Ascending aorta (tissue), 2 donors: ENCODE results near the gene LSMEM2. TPM values are rescaled to one million over a fixed set of nuclear protein-coding genes. Genes with fewer than 3 reads are reported as not detected.

Experiments used
- DNase-seq, 2 donors: peaks; one replicate each; pipeline ENCODE4 v3.0.0-alpha.2; 2019; ENCODE audit warnings: low spot score in 2 of 2
- H3K27ac ChIP-seq, 2 donors: fragments of 200-600 bp; sonication (generic); one replicate each; pipeline ENCODE4 v1.5.1; 2016 to 2017; ENCODE audit warnings: mild to moderate bottlenecking in 1 of 2
- H3K27me3 ChIP-seq: fragments of 200-600 bp; sonication (generic); one replicate; pipeline ENCODE4 v1.5.1; 2017
- H3K36me3 ChIP-seq, 2 donors: fragments of 200-600 bp; sonication (generic); one replicate each; pipeline ENCODE4 v1.5.1; 2016
- H3K4me1 ChIP-seq, 2 donors: fragments of 200-600 bp; sonication (generic); one replicate each; pipeline ENCODE4 v1.5.1; 2016 to 2017; ENCODE audit warnings: mild to moderate bottlenecking in 1 of 2
- H3K4me3 ChIP-seq, 2 donors: fragments of 200-600 bp; sonication (generic); one replicate each; pipeline ENCODE4 v1.5.1; 2016 to 2017; ENCODE audit warnings: mild to moderate bottlenecking in 1 of 2
- H3K9me3 ChIP-seq, 2 donors: fragments of 200-600 bp; sonication (generic); one replicate each; pipeline ENCODE4 v1.5.1; 2016
- CTCF ChIP-seq, 3 experiments: fragments of 200-600 bp in 2 of 3; fragments of 450-650 bp in 1 of 3; sonication (generic) in 2 of 3; IDR thresholded peaks; one replicate each; pipeline ENCODE4 v1.5.1; 2016 to 2019; ENCODE audit warnings: antibody characterized with exemption in 3 of 3, mild to moderate bottlenecking in 1 of 3, moderate library complexity in 1 of 3
- intact Hi-C: fragments of 100-400 bp; cut with DNase I; formaldehyde crosslinking; loops from one replicate; pipeline ENCODE4 v1.15.1; 2023
- total RNA-seq: library from RNA; depleted of rRNA; stranded (reverse); fragments of >200 nt; gene quantifications from one replicate; pipeline ENCODE4 v1.1.0, GENCODE V29; 2016

LSMEM2 gene
- total RNA-seq, 1 donor from 2014 or later, result not detected

- peaks cover 8 to 28% of the 10 kb centered on the region in 2 donors for H3K4me1 ChIP-seq
- peaks cover 0 to 21% of the 10 kb centered on the region in 2 donors for H3K36me3 ChIP-seq
- no peaks in the 10 kb centered on the region for H3K9me3 ChIP-seq
- H3K4me3 ChIP-seq, result peak overlapping the region in 1 of 2 donors; percentile 21
- TF ChIP-seq CTCF (IDR thresholded peaks at IDR 0.05), result no peak
- H3K27ac ChIP-seq, result peak overlapping the region in 1 of 2 donors; percentile 19
- H3K27me3 ChIP-seq, result no peaks in the 10 kb centered on the region
- intact Hi-C loops, result no loop called here
- DNase-seq, result no peak
Measured at GRCh38 chr3:50318615-50319014, 39.7 kb downstream of the LSMEM2 start.

- intact Hi-C loops, result no loop called here
- no peaks in the 10 kb centered on the region for H3K9me3 ChIP-seq
- no peaks in the 10 kb centered on the region for H3K27me3 ChIP-seq
- H3K27ac ChIP-seq, result peak overlapping the region in 1 of 2 donors; percentile 19
- H3K36me3 ChIP-seq, result peaks cover 0 to 21% of the 10 kb centered on the region in 2 donors
- peak overlapping the region in 1 of 2 donors; percentile 66 for H3K4me3 ChIP-seq
- DNase-seq, result no peak
- no peak for TF ChIP-seq CTCF (IDR thresholded peaks at IDR 0.05)
- peaks cover 8 to 28% of the 10 kb centered on the region in 2 donors for H3K4me1 ChIP-seq
Measured at GRCh38 chr3:50319181-50319893, 40.5 kb downstream of the LSMEM2 start.

GRCh38 chr3:50319894-50320625, 41.2 kb downstream of the LSMEM2 start:
- no peak for DNase-seq
- Histone ChIP-seq H3K27ac (peak overlapping the region; percentile 92 to 93), H3K4me3 (peak overlapping the region; percentile 66 to 81), H3K36me3 (peaks cover 0 to 24% of the 10 kb centered on the region in 2 donors), H3K9me3 (no peaks in the 10 kb centered on the region), H3K27me3 (no peaks in the 10 kb centered on the region), H3K4me1 (peaks cover 8 to 28% of the 10 kb centered on the region in 2 donors)
- intact Hi-C loops, result no loop called here
- no peak for TF ChIP-seq CTCF (IDR thresholded peaks at IDR 0.05)

GRCh38 chr3:50320853-50321335, 42.0 kb downstream of the LSMEM2 start:
- no peaks in the 10 kb centered on the region for H3K9me3 ChIP-seq
- peak overlapping the region; percentile 92 to 93 for H3K27ac ChIP-seq
- TF ChIP-seq CTCF (IDR thresholded peaks at IDR 0.05), result peak in 1 of 3 experiments; percentile 5
- H3K27me3 ChIP-seq, result no peaks in the 10 kb centered on the region
- peaks cover 8 to 28% of the 10 kb centered on the region in 2 donors for H3K4me1 ChIP-seq
- peak overlapping the region; percentile 66 to 81 for H3K4me3 ChIP-seq
- peak in 1 of 2 donors; percentile 86 for DNase-seq
- peaks cover 0 to 31% of the 10 kb centered on the region in 2 donors for H3K36me3 ChIP-seq
- intact Hi-C loops, result loop anchor here (1.0 kb wide), 1 partner anchor 22 kb away; the partner anchor contains the start of genes HYAL3 and NAA80

GRCh38 chr3:50321336-50322114, 42.6 kb downstream of the LSMEM2 start:
- TF ChIP-seq CTCF (IDR thresholded peaks at IDR 0.05), result peak; percentile 26 to 63 (median 44)
- intact Hi-C loops, result loop anchor here (1.0 kb wide), 1 partner anchor 22 kb away; the partner anchor contains the start of genes HYAL3 and NAA80
- Histone ChIP-seq H3K36me3 (peaks cover 0 to 31% of the 10 kb centered on the region in 2 donors), H3K27me3 (no peaks in the 10 kb centered on the region), H3K4me1 (peaks cover 8 to 28% of the 10 kb centered on the region in 2 donors), H3K9me3 (no peaks in the 10 kb centered on the region), H3K27ac (peak overlapping the region; percentile 92 to 93), H3K4me3 (peak overlapping the region; percentile 66 to 81)
- peak in 1 of 2 donors; percentile 94 for DNase-seq
